A549 (cell line): ENCODE measurements around the gene C15orf39.
"Not testable (repeated sequence)": the region's sequence is repeated elsewhere in the genome, so short reads cannot be mapped to it uniquely, and the experiment has no call there.

Experiments used
- BHLHE40 ChIP-seq: IDR thresholded peaks from 2 replicates; pipeline ENCODE4 v1.6.1; 2012; ENCODE audit warnings: low read depth, low read length, inconsistent platforms
- CHD2 ChIP-seq: fragments of 150-350 bp; IDR thresholded peaks from 2 replicates; pipeline ENCODE4 v1.6.1; 2014; ENCODE audit warnings: low read length; ENCODE audit not compliant: partially characterized antibody
- CTCF ChIP-seq: fragments of >200 bp; sonication (Bioruptor Twin); formaldehyde crosslinking; IDR thresholded peaks from 3 replicates; pipeline ENCODE4 v1.5.1; 2016
- EHMT2 ChIP-seq: fragments of 200-600 bp; sonication (generic); IDR thresholded peaks from 2 replicates; pipeline ENCODE4 v1.6.1; 2016; ENCODE audit warnings: antibody characterized with exemption, low read depth, mild to moderate bottlenecking, moderate library complexity
- EP300 ChIP-seq, 2 experiments: fragments of >200 bp; sonication (Bioruptor Twin); formaldehyde crosslinking; IDR thresholded peaks; 2 replicates in 1 of 2; 3 replicates in 1 of 2; pipeline ENCODE4 v1.6.1; 2016 to 2017
- HDAC2 ChIP-seq: fragments of 200-600 bp; sonication (generic); IDR thresholded peaks from 2 replicates; pipeline ENCODE4 v1.6.1; 2016
- HMGXB4 ChIP-seq: fragments of 250-450 bp; sonication (Bioruptor Pico); IDR thresholded peaks from 2 replicates; pipeline ENCODE4 v1.5.0; 2021; ENCODE audit warnings: mild to moderate bottlenecking, moderate library complexity, borderline replicate concordance
- JUN ChIP-seq, 2 experiments: fragments of >200 bp; sonication (Bioruptor Twin); formaldehyde crosslinking; IDR thresholded peaks; 2 replicates in 1 of 2; 3 replicates in 1 of 2; pipeline ENCODE4 v1.6.1; 2016 to 2017
- POLR2A ChIP-seq: IDR thresholded peaks from 2 replicates; pipeline ENCODE4 v1.6.1; 2012; ENCODE audit warnings: mild to moderate bottlenecking, low read length
- POLR2AphosphoS2 ChIP-seq: conservative IDR thresholded peaks from 2 replicates; pipeline ENCODE4 v1.6.1; 2012; ENCODE audit warnings: low read length, improper control_type of control experiment, inconsistent platforms
- RCOR1 ChIP-seq: fragments of 150-350 bp; IDR thresholded peaks from 2 replicates; pipeline ENCODE4 v1.6.1; 2014; ENCODE audit warnings: antibody characterized with exemption, low read length, low read depth
- TP53 ChIP-seq: fragments of 250-450 bp; sonication (Bioruptor Pico); IDR thresholded peaks from 2 replicates; pipeline ENCODE4 v1.5.0; 2021; ENCODE audit warnings: mild to moderate bottlenecking, moderate library complexity
- ZSCAN20 ChIP-seq: fragments of 250-450 bp; sonication (Bioruptor Pico); IDR thresholded peaks from 2 replicates; pipeline ENCODE4 v1.8.0; 2022; ENCODE audit warnings: mild to moderate bottlenecking, moderate library complexity
- TF ChIP-seq, protein P1 (sequence below): fragments of 200-600 bp; sonication (generic); IDR thresholded peaks from 2 replicates; pipeline ENCODE4 v1.6.1; 2016; ENCODE audit warnings: antibody characterized with exemption, mild to moderate bottlenecking, moderate library complexity

DNA sequence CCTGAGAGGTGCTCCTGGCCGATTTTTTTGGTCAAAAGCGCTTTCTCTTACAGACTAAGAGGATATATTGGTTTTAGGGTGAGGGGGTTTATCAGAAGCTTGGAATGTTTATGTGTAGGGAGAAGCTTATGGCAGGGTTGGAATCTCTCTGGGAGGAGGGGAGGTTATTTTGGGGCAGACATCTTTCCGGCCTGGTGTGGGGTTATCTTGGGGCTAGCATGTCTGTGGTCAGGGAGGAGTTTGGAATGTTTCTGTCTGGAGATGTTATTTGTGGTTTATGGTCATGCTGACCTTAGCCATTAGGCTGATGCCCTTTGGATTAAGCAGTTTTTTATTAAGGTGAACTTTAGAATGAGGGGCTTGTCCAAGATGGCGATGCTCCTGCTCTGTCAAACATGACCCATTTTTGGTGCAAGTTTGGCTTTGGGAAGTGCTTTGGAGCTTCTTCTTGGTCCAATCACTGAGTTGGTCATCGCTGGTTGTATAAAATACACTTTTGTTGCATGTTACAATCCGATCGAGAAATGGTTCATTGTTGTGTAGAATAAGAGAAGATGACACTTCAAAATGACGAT lies 35.1 kb upstream of the C15orf39 start:
- TF ChIP-seq POLR2A; CTCF; CHD2; BHLHE40; JUN (IDR thresholded peaks at IDR 0.05); ZSCAN20 (CRISPR knock-in tag); EP300 (IDR thresholded peaks at IDR 0.05); POLR2AphosphoS2; RCOR1; HDAC2; EHMT2; TP53 (CRISPR knock-in tag); HMGXB4 (CRISPR knock-in tag): not testable (repeated sequence)
- TF ChIP-seq, protein P1, sequence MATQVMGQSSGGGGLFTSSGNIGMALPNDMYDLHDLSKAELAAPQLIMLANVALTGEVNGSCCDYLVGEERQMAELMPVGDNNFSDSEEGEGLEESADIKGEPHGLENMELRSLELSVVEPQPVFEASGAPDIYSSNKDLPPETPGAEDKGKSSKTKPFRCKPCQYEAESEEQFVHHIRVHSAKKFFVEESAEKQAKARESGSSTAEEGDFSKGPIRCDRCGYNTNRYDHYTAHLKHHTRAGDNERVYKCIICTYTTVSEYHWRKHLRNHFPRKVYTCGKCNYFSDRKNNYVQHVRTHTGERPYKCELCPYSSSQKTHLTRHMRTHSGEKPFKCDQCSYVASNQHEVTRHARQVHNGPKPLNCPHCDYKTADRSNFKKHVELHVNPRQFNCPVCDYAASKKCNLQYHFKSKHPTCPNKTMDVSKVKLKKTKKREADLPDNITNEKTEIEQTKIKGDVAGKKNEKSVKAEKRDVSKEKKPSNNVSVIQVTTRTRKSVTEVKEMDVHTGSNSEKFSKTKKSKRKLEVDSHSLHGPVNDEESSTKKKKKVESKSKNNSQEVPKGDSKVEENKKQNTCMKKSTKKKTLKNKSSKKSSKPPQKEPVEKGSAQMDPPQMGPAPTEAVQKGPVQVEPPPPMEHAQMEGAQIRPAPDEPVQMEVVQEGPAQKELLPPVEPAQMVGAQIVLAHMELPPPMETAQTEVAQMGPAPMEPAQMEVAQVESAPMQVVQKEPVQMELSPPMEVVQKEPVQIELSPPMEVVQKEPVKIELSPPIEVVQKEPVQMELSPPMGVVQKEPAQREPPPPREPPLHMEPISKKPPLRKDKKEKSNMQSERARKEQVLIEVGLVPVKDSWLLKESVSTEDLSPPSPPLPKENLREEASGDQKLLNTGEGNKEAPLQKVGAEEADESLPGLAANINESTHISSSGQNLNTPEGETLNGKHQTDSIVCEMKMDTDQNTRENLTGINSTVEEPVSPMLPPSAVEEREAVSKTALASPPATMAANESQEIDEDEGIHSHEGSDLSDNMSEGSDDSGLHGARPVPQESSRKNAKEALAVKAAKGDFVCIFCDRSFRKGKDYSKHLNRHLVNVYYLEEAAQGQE, result not testable (repeated sequence)
